Measurements from ENCODE around the gene TCL1B. TPM values are rescaled to one million over a fixed set of nuclear protein-coding genes. Genes with fewer than 3 reads are reported as not detected.
"Not testable (repeated sequence)": the region's sequence is repeated elsewhere in the genome, so short reads cannot be mapped to it uniquely, and the experiment has no call there.

Gene TCL1B
- total RNA-seq, 1 donor from 2014 or later = not detected

DNA sequence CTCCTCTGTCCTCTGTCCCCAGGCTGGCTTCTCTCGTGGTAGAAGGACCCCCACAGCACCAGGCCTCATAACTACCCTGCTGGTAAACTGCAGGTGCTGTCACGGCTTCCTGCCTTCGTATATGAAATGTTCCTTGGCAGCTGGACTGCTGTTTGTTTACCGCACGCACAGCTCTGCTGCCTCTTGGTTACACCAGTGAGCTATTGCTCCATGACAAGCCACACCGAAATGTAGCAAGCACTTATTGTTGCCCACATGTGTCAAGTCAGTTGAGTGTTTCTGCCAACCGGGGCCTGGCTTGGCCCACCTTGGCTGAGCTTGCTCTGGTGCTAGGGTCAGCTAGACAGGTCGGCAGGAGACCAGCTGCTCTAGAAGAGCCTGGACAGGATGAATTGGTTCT lies 21.7 kb upstream of the TCL1B start:
- intact Hi-C loops (cut with DNase I) = no loop called here
- ATAC-seq (ENCODE audit: poor library complexity) (no peak), DNase-seq (no peak)

DNA sequence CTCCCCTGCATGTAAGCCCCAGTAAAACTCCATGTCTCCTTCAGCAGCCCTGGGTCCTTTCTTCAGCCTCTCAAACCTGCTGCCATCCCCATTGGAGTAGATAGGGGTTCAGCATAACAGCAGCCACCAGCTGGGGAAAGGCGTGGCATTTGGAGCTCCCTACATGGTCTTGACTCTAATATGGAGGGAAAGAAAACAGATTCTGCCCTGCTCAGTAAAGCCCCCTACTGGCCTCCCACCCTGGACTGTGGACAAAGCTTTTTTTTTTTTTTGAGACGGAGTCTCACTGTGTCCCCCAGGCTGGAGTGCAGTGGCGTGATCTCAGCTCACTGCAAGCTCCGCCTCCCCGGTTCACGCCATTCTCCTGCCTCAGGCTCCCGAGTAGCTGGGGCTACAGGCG lies 20.7 kb upstream of the TCL1B start:
- DNase-seq; intact Hi-C loops (cut with DNase I); ATAC-seq (ENCODE audit: poor library complexity): not testable (repeated sequence)

DNA sequence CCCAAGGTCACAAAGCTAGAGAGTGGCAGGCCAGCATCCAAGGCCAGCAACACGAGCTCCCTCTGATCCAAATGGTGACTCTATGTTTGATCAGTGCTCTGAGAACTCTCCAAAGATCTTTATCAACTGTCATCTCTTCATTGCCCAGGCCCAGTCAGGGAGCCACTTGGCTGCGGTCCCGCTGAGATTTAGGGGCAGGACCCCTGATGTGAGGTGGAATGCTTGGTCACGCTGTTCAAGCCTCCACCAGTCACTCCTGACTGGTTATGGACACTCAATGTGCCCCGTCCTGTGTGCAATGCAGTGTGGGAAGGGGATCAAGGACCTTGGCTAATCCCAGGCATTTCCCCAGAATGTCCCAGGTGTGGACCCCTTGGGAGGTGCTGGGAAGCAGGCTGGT lies 19.8 kb upstream of the TCL1B start:
- intact Hi-C loops (cut with DNase I) = no loop called here
- DNase-seq (no peak), ATAC-seq (ENCODE audit: poor library complexity) (no peak)

DNA sequence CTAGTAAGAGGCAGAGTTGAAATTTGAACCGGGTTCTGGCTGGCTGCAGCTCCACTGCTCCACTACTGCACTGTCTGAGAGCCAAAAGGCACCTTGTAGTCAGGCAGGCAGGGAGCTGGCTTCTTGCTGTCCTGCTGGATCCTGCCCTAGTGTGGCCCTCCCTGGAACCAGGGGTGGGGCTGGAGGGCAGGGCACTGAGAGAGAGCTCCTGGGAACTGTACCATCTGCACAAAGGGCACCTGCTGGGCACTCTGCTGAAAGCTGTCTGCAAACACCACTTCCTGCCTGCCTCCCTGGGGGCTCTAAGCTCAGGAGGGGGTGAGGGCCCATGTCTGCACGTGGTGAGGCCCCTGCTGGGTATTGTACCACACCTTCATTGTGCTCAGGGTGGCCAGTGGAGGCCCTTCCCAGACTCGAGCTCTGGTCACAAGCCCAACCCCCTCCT lies 19.0 kb upstream of the TCL1B start:
- intact Hi-C loops (cut with DNase I) = no loop called here
- ATAC-seq (ENCODE audit: poor library complexity) (no peak), DNase-seq (no peak)

DNA sequence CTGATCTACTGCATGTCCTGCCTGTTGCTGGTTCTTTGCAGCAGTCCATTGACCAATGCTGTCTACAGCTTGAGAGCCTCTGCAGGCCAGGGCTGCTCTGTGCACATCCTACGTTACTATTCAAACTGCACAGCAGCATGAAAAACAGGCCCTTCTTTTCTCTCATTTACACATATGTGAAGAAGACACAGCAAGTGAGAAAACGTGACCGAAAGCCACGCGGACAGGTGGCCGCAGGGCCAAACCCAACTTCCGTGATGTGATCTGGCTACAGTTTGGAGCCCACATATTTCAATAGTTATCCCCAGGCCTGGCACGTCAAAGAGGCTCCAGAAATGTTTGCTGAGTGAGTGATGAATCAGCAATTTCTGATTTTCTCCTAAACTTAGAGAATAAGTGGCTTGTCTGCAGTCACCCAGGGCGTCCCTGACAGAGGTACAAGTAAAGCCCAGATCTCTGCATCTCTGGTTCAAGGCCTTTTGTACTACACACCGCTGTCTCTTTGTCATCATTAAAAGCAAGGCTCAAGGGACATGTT lies 17.9 kb upstream of the TCL1B start:
- intact Hi-C loops (cut with DNase I) = no loop called here
- DNase-seq (no peak), ATAC-seq (ENCODE audit: poor library complexity) (no peak)

DNA sequence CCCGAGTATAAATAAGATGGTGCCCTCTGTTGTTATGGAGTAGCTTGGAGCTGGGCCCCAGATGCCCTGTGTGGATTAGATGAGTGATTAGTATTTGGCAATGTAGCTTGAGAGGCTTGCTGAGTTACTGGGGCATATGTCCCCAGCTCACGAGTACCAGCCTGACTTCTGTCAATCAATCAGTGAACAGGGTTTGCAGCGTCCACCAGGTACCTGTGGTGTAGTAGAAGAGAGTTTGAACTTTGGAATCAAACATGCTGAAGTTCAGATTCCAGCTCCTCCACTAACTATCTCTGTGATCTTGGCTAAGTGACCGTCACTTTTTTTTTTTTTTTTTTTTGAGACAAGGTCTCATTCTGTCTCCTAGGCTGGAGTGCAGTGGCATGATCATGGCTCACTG lies 11.6 kb upstream of the TCL1B start:
- intact Hi-C loops (cut with DNase I) = no loop called here
- ATAC-seq (ENCODE audit: poor library complexity) (no peak), DNase-seq (no peak)

DNA sequence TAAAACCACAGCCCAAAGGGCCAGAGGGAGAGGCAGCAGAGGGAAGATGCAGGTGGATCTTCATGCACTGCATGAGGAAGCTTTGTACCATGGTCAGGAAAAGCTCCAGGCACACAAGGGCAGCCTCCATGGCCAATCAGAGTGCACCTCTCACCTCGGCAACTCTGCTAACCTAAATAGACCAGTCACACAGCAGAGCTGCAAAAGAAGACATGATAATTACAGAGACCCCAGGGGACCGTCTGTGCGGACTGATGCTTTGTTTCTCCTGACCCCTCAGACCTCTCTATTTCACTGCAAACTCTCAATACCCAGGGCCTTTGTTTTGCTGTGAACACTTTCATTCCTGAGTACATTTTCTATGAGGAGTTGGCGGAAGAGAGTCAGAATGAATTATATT lies 10.7 kb upstream of the TCL1B start:
- ATAC-seq (ENCODE audit: poor library complexity) (no peak), DNase-seq (no peak)
- intact Hi-C loops (cut with DNase I) = no loop called here

DNA sequence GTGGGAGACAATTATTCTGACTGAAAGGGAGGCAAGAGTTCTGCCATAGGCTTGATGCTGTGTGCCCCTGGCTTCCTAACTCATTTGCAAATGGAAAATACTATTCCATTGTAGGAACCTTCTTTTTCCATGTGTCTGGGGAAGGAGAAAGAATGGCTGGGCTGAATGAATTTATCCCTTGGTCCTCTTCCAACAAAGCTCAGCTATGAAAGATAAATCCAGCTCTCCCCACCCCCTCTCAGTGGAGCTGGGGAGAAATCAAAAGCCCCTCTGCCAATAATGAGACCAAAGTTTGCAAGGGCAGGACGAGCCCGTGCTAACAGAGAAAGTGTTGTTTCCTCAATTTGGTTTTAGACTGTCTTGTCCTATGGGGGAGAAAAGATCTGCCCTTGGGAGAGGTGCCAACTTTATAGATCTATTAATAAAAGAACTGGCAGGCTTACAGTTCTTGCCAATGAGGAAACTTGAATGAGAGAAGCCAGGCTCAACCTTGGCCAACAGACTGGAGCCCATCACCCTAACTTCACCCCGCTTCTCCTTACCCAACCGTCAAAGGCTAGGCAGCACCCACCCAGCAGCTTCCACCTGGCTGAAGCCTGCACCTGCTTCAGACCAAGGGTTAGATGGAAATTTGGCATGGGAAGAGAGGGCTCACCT lies 8.9 kb upstream of the TCL1B start:
- ATAC-seq (ENCODE audit: poor library complexity) (no peak), DNase-seq (no peak)
- intact Hi-C loops (cut with DNase I) = no loop called here

DNA sequence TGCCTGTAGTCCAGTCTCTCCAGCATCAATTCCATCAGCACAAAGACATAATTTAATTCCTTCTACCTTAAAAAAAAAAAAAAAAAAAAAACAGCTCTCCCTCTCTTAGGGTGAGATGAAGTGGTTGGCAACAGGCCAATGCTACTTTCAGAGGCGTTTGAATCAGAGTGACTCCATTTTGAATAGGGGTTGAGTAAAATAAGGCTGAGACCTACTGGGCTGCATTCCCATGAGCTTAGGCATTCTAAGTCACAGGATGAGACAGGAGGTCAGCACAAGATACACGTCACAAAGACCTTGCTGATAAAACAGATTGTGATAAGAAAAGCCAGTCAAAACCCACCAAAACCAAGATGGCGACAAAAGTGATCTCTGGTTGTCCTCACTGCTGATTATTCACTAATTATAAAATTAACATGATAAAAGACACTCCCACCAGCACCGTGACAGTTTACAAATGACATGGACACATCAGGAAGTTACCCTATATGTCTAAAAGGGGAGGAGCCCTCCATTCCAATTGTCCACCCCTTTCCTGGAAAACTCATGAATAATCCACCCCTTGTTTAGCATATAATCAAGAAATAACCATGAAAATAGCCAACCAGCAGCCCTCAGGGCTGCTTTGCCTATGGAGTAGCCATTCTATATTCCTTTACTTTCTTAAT lies 6.9 kb upstream of the TCL1B start:
- no peak for ATAC-seq (ENCODE audit: poor library complexity)
- no peak for DNase-seq
- intact Hi-C loops (cut with DNase I) = no loop called here

DNA sequence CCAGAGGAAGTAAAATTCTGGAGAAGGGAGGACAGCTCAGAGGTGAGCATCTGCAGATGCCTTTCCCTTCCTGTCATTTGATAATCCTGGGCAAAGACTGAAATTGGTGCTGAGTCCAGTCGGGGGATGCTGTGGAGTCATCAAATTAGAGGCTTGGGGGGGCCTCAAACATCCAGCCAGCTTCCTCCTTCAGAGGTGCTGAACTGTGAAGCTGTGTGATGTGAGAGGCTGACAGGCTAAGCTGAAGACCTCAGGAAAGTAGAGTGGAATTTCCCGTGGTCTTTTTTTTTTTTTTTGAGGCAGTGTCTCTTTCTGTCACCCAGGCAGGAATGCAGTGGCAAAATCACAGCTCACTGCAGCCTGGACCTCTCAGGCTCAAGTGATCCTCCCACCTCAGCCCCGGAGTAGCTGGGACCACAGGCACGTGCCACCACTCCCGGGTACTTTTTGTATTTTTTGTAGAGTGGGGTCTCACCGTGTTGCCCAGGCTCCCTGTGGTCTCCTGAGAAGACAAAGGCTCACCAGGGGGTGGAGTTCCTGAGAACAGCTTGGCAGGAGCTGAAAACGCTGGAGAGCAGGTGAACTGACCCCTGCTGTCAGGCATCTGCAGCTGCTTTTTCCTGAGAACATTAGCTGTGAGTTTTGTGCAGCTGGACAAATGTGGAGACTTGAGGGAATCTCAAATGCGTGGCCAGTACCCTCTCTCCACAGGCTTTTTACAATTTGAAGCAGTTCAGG lies 6.1 kb upstream of the TCL1B start:
- intact Hi-C loops (cut with DNase I) = loop anchor here (10.0 kb wide), 1 partner anchor 115 kb away; no protein-coding TSS in a partner anchor
- ATAC-seq (ENCODE audit: poor library complexity) = no peak
- no peak for DNase-seq

DNA sequence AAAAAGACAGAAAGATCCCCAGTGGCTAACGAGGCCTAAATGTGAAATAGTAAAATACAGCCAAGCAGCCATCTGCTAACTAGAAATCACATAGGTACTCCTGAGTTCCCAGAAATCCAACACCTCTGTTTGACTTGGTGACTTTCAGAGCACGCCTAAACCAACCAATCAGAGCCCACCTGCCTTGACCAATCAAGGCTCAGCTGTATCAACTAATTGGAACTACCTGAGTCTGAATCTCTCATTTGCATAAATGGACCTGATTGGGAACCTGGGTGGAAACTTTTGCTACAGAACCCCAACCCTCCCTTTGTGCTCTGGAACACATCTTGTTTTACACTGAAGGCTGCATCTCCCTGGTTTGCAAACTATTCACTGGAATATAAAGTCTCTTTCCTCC lies 5.1 kb upstream of the TCL1B start:
- no peak for ATAC-seq (ENCODE audit: poor library complexity)
- intact Hi-C loops (cut with DNase I) = loop anchor here (10.0 kb wide), 1 partner anchor 116 kb away; no protein-coding TSS in a partner anchor
- no peak for DNase-seq

DNA sequence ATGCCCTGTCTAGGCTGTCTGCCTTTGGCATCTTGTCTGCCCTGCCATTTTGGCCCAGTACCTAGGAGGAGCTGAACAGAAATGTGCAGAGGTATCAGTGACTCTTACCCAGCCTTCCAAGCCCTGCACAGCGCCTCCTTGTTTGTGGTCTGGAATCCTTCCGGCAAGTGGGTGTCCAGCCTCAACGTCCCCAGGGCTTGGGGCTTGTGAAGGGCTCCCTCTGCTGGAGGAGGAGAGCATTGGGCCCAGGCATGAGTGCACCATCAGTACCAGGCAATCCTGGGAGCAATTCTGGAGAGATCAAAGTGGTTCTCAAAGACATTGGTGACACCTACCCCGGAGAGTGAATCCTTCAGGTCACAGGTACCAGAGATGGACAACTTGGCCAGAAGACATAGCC lies 2.4 kb upstream of the TCL1B start:
- intact Hi-C loops (cut with DNase I) = loop anchor here (10.0 kb wide), 1 partner anchor 119 kb away; no protein-coding TSS in a partner anchor
- ATAC-seq (ENCODE audit: poor library complexity) (no peak), DNase-seq (no peak)

DNA sequence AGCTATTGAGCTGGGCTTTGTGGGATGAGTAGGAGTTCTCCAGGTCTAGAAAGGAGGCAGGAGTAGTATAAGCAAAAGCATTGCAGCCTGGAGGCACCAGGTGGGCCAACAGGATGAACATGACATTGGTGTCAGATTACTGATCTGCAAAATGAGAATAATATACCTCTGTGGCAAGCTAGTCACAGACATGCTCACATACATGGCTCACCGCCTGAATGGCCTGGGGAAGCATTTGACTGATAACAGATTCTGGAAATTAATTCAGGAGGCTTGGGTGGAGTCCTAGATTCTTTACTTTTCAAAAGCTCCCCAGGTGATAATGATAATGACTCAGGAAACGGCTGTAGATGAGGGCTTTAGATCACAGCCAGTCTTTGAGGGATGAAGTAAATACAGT lies 709 bp downstream of the TCL1B start:
- intact Hi-C loops (cut with DNase I) = loop anchor here (10.0 kb wide), 1 partner anchor 122 kb away; no protein-coding TSS in a partner anchor
- no peak for DNase-seq
- ATAC-seq (ENCODE audit: poor library complexity) = no peak

DNA sequence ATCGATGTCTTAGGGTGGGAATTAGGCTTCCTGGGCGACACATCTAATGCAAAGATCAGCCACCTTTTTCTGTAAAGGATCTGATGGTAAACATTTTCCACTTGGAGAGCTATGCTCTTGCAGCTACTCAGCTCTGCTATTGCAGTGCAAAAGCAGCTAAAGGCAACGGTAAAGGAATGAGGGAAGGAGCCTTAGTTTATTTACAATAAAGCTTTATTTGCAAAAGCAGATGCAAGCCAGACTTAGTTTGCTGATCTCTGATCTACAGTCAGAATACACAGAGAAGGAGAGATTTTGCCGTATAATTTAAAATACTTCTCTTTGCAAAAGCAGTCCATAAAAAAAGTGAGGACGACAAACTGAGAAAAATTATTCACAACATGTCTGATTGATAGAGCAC lies 3.2 kb downstream of the TCL1B start:
- DNase-seq (no peak), ATAC-seq (ENCODE audit: poor library complexity) (no peak)
- intact Hi-C loops (cut with DNase I) = loop anchor here (10.0 kb wide), 1 partner anchor 125 kb away; no protein-coding TSS in a partner anchor

DNA sequence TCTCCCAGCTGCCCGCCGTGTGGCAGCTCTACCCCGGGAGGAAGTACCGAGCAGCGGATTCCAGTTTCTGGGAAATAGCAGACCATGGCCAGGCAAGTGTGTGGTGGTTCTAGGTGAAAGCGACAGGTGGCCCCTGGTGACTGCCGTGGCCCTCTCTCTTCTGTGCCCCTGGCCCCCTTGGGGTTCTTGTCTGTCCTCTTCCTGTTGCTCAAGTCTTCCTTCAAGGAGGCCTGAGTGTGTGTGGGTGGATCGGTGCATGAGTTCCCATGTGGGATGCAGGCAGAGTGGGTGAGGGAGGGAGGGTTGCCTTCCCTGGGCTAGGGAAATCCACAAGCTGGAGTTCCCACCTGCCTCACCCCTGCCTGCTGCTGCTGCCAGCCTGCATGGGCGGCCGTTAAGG lies 4.6 kb downstream of the TCL1B start:
- DNase-seq = no peak
- intact Hi-C loops (cut with DNase I) = no loop called here
- no peak for ATAC-seq (ENCODE audit: poor library complexity)

DNA sequence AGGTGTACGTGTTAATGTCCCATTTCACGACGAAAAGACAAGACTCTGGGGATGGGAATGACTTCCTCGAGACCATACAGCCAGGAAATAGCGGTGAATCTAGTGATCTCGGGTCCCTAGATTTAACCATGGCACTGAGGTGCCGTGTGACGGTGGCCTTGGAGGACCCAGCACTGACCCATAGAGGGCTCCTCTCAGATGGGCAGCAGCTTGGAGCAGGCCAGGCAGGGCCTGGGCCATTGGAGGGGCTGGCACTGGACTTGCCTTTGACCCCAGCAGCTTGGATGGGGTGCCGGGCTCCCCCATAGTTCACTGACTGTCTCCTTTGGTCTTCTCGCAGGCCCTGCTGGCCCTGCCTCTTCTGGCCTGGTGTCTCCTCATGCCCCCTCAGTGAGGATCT lies 5.4 kb downstream of the TCL1B start:
- ATAC-seq (ENCODE audit: poor library complexity) = no peak
- intact Hi-C loops (cut with DNase I) = no loop called here
- no peak for DNase-seq

DNA sequence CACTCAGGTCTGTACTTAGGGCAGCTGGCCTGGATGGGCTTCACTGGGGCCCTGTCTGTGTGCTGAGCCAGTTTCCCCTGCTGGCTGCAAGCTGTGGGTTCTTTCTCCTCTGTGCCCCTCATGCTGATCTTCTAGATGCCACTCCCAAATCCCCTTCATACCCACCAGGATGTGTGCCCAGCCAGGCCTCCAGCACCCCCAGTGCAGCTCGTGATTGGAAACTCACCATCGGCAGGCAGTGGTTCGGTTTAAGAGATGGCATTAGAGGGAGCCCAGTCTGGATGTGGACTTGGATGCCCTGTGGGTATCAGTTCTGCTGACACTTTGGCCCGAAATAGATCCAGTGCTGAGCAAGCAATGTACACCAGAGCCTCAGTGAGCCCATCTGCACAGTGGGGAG lies 5.9 kb downstream of the TCL1B start:
- intact Hi-C loops (cut with DNase I) = no loop called here
- DNase-seq (no peak), ATAC-seq (ENCODE audit: poor library complexity) (no peak)

DNA sequence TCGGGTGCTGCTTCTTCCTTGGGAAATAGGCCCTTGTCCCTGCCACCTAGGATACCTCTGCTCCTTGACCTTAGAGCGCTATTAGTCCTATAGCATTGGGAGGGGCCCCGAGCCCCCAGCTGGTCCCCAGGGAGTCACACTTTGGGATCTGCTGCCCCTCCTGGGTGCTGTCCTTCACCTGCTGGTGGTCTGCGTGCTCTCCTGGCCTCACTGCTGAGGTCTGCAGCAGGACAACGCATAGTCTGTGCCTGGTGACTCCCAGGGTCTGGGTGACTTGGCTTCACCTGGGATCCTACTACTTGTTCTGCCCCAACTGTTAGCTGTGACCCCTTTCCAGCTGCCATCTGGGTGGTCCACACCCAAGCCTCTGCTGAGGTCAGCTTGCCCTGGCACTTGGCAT lies 8.8 kb downstream of the TCL1B start:
- ATAC-seq (ENCODE audit: poor library complexity) = no peak
- no peak for DNase-seq
- intact Hi-C loops (cut with DNase I) = no loop called here

DNA sequence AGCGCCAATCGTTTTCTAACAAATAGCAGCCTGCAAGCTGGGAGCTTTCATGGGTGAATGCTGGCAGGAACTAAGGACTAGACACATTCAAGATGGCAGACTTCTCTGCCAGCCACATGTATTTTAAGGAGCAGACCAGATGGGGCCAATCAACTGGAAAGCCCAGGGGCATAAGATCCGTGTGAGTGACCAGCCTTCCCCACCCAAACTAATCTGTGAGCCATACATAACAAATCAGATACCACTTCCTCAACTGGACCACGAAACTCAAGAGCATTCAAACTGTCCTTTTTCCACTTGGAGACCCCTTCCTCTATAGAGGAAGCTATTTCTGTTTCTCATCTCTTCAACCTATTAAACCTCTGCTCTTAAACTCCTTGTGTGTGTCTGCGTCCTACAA lies 9.7 kb downstream of the TCL1B start:
- no peak for ATAC-seq (ENCODE audit: poor library complexity)
- no peak for DNase-seq
- intact Hi-C loops (cut with DNase I) = no loop called here

DNA sequence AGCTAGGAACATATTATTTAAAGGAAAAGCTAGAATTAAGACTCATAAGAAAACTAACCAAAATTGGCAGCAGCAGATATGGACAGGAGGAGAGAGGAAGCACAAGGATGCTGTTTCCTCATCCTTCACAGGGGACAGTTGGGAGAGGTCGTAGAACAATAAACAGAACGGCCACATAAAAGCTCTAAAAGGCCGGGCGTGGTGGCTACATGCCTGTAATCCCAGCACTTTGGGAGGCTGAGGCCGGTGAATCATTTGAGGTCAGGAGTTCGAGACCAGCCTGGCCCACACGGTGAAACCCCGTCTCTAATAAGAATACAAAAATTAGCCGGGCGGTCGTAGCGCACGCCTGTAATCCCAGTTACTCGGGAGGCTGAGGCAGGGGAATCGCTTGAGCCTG lies 10.5 kb downstream of the TCL1B start:
- no peak for ATAC-seq (ENCODE audit: poor library complexity)
- intact Hi-C loops (cut with DNase I) = no loop called here
- no peak for DNase-seq

All from Right ventricle myocardium superior (tissue), 1 donor.